ENCODE measurements around the gene IFNLR1. TPM values are rescaled to one million over a fixed set of nuclear protein-coding genes. Genes with fewer than 3 reads are reported as not detected.
"Not testable (repeated sequence)": the region's sequence is repeated elsewhere in the genome, so short reads cannot be mapped to it uniquely, and the experiment has no call there.

IFNLR1 gene
- total RNA-seq, 2 experiments from 2014 or later: 3.2 to 3.4 TPM

DNA sequence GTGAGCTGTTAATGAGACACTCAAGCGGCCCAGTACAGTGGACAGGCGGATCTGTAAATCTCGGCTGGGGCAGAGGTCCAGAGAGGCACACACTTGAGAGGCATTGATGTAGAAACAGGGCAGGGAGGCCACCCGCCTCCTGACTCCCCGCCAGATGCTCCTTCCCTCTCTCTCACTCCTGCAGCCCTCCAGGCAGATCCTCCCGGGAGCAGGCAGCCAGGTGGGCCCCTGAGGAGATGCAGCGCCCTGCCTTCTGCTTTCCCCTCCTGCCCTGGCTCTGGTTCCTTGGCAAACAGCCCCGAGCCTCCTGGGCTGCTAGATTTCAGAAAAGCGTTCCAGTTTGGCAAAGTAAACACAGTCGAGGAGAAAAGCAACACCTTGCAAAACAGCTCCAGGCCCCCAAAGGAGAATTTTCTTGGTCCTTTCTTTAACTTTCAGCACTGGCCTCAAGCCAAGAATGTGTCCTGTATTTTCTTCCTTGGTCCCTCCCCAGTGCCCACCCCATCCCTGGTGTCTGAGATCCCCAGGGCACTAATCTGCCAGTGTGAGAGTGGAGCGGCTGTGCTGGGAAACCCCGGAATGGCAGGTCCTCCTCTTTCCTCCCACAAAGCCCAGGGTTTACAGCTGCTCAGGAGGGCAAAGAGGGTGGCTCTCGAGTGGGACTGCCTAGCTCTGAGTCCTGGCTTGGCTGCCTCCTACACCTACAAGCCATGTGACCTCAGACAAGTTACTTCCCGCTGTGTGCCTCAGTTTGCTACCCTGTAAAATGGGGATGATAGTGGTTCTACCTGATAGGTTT, 29.4 kb upstream of the IFNLR1 start:
- DNase-seq: no peak
- no peaks in the 10 kb centered on the region for H3K9me3 Mint-ChIP-seq
- peaks cover 40% of the 10 kb centered on the region for H3K27me3 Mint-ChIP-seq
- H3K4me1 Mint-ChIP-seq: no peaks in the 10 kb centered on the region
- H3K4me3 Mint-ChIP-seq: no peak overlapping the region
- H3K27ac Mint-ChIP-seq: no peak overlapping the region
- no peaks in the 10 kb centered on the region for H3K36me3 Mint-ChIP-seq (ENCODE audit: low read depth)
- ChIA-PET CTCF (interaction anchor here (0.6 to 1.4 kb wide), 2 partner anchors 11 to 174 kb away, joined by 3 to 4 read pairs; no protein-coding TSS in a partner anchor), POLR2A (no interaction called here)

DNA sequence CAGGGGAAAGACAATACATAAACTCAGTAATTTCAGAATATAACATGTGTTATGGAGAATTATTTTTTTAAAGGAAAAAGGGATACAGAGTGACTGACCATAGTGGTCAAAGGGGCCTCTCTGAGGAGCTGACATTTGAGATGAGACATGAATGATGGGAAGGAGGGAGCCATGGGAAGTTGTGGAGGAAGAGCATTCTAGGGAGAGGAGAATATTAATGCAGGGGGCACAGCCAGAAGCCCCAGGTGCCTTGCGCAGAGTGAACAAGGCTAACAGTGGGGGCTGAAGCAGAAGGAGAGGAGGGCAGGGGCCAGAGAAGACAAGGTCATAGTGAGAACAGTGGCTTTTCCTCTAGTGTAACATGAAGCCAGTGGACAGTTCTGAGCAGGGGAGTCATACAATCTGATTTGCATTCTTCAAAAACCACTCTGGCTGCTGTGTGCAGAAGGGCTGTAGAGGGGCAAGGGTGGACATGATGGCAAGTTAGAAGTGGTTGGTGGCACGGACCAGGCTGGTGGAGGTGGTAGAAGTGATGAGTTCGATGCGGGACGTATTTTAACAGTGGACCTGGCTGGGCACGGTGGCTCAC, 28.2 kb upstream of the IFNLR1 start:
- Mint-ChIP-seq H3K27ac (no peak overlapping the region), H3K4me3 (no peak overlapping the region), H3K9me3 (peaks cover 6% of the 10 kb centered on the region), H3K27me3 (peaks cover 40% of the 10 kb centered on the region), H3K4me1 (no peaks in the 10 kb centered on the region), H3K36me3 (ENCODE audit: low read depth) (no peaks in the 10 kb centered on the region)
- DNase-seq: no peak
- ChIA-PET POLR2A (no interaction called here), CTCF (interaction anchor here (1.1 to 1.5 kb wide), 2 partner anchors 14 to 176 kb away, joined by 5 to 8 read pairs; no protein-coding TSS in a partner anchor)

DNA sequence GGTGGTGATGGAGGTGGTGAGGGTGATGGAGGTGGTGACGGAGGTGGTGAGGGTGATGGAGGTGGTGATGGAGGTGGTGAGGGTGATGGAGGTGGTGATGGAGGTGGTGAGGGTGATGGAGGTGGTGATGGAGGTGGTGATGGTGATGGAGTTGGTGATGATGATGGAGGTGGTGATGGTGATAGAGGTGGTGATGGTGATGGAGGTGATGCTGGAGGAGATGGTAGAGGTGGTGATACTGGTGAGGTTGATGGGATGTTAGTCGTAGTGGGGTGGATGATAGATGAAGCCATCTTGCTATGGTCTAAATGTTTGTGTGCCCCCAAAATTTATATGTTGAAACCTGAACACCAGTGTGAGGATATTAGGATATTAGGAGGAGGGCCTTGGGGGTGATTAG, 25.3 kb upstream of the IFNLR1 start:
- H3K9me3 Mint-ChIP-seq: peaks cover 6% of the 10 kb centered on the region
- H3K27me3 Mint-ChIP-seq: peaks cover 30% of the 10 kb centered on the region
- H3K4me1 Mint-ChIP-seq: no peaks in the 10 kb centered on the region
- no peaks in the 10 kb centered on the region for H3K36me3 Mint-ChIP-seq (ENCODE audit: low read depth)
- H3K27ac Mint-ChIP-seq: no peak overlapping the region
- ChIA-PET CTCF (no interaction called here), POLR2A (no interaction called here)
- no peak overlapping the region for H3K4me3 Mint-ChIP-seq
- no peak for DNase-seq

DNA sequence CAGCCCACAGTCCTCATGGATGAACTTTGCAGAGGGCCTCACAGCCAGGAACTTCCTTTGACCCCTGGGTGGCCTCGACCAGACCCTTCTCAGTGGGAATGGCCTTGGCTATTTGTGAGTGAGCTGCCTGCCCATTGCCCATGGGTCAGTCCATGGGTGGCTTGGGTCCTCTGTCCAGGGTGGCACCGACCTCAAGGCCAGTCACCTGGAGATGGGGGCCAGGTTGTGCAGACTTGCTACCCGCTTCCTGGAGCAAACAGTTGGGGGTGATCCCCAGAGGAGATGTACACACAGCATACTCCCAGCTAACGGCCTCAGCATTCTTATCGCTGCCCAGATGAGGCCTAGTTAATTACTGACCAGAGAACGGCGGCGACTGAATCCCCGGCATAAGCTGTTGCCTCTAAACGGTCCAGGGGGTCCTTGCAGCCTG, 23.1 kb upstream of the IFNLR1 start:
- CTCF ChIA-PET: interaction anchor here (1.6 to 1.8 kb wide), 2 partner anchors 11 to 181 kb away, joined by 3 to 8 read pairs; no protein-coding TSS in a partner anchor
- DNase-seq: no peak
- H3K9me3 Mint-ChIP-seq: peaks cover 6% of the 10 kb centered on the region
- no peak overlapping the region for H3K27ac Mint-ChIP-seq
- no peaks in the 10 kb centered on the region for H3K36me3 Mint-ChIP-seq (ENCODE audit: low read depth)
- no peak overlapping the region for H3K4me3 Mint-ChIP-seq
- H3K4me1 Mint-ChIP-seq: no peaks in the 10 kb centered on the region
- POLR2A ChIA-PET: no interaction called here
- peaks cover 13% of the 10 kb centered on the region for H3K27me3 Mint-ChIP-seq

DNA sequence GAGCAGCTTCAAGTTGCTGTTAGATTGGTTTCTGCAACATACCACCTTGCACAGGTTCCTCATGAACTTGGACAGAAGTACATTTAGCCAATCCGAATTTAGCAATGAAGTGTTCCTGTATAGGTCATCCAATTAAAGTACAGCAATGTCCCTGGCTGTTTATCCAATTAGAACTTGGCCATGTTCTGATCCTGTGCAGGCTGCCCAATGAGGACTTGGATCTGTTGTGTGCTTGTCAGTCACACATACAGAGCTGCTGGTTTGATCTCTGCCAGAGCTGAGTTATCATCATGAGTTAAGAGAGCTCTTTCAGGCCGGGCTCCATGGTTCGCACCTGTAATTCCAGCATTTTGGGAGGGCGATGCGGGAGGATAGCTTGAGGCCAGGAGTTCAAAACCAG, 22.0 kb upstream of the IFNLR1 start:
- H3K36me3 Mint-ChIP-seq (ENCODE audit: low read depth): no peaks in the 10 kb centered on the region
- ChIA-PET CTCF (interaction anchor here (1.8 kb wide), 1 partner anchor 10 kb away, joined by 8 read pairs; no protein-coding TSS in a partner anchor), POLR2A (no interaction called here)
- no peak overlapping the region for H3K27ac Mint-ChIP-seq
- no peak for DNase-seq
- peaks cover 6% of the 10 kb centered on the region for H3K9me3 Mint-ChIP-seq
- H3K27me3 Mint-ChIP-seq: peaks cover 4% of the 10 kb centered on the region
- no peaks in the 10 kb centered on the region for H3K4me1 Mint-ChIP-seq
- no peak overlapping the region for H3K4me3 Mint-ChIP-seq

DNA sequence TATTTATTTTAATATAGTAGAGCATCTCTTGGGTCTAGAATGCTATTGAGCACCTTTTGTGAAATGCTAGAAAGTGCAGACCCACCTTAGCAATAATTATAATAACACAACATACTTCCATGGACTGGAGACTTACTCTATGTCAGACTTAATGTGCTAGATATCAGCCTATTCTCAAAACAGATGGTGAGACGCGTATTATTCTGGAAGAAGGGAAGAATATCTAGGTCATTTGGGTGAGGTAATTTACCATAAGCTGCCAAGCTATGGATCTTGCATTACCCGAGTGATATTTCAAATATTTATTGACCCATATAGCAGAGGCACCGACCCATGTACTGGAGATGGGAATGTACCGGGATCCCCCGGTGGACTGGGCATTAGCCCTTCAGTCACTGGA, 20.6 kb upstream of the IFNLR1 start:
- Mint-ChIP-seq H3K4me1 (no peaks in the 10 kb centered on the region), H3K9me3 (peaks cover 6% of the 10 kb centered on the region), H3K4me3 (no peak overlapping the region), H3K36me3 (ENCODE audit: low read depth) (no peaks in the 10 kb centered on the region), H3K27me3 (no peaks in the 10 kb centered on the region), H3K27ac (no peak overlapping the region)
- ChIA-PET POLR2A (no interaction called here), CTCF (interaction anchor here (0.8 to 1.4 kb wide), 2 partner anchors 8 to 9 kb away, joined by 3 read pairs; no protein-coding TSS in a partner anchor)
- DNase-seq: no peak

DNA sequence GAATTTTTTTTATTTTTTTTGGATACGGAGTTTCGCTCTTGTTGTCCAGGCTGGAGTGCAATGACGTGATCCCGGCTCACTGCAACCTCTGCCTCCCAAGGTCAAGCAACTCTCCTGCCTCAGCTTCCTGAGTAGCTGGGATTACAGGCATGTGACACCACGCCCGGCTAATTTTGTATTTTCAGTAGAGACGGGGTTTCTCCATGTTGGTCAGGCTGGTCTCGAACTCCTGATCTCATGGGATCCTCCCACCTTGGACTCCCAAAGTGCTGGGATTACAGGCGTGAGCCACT, 20.3 kb upstream of the IFNLR1 start:
- H3K36me3 Mint-ChIP-seq (ENCODE audit: low read depth); DNase-seq; H3K27me3 Mint-ChIP-seq; POLR2A ChIA-PET; H3K4me3 Mint-ChIP-seq; H3K4me1 Mint-ChIP-seq; H3K27ac Mint-ChIP-seq; H3K9me3 Mint-ChIP-seq: not testable (repeated sequence)
- CTCF ChIA-PET: interaction anchor here (1.0 to 1.4 kb wide), 2 partner anchors 8 to 184 kb away, joined by 3 to 4 read pairs; no protein-coding TSS in a partner anchor

DNA sequence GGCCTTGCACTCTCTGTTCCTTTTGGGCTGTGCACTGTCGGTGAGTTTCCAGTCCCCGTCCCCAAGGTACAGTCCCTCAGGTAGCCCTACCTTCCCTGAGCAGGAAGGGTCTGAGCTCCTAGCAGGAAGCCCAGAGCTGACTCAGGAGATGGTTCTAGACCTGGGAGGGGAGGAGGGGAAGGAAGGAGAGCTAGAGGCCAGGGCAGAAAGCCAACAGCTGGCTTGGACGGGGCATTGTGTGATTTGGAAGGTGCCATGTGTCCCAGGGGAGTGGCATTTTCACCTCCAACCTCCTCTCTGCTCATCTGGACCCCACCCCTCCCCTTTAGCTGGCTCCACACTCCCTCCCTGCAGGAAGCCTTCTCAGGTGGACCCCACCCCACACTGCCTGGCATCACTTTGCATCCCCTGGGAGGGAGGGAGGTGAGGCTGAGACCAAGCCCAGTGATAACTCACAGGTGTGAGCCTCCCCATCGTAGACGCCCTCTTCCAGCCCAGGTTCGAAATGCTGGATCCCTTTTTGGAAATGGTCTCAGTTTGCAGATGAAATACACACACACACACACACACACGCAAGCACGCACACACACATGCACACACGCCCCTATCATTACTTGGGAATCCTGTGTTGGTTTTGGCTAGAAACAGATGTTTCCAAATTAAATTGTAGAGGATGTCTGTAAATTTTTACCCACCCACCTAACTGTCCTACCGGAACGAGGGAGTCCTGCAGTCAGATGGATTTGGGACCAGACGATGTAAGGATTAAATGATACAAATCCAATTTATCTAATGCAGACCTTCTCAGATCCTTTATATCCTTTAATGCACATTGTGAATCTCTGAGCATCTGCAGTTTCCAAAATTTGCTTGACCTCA, 19.7 kb upstream of the IFNLR1 start:
- CTCF ChIA-PET: interaction anchor here (1.0 to 1.4 kb wide), 2 partner anchors 7 to 185 kb away, joined by 3 to 4 read pairs; no protein-coding TSS in a partner anchor
- H3K4me1 Mint-ChIP-seq: peaks cover 2% of the 10 kb centered on the region

DNA sequence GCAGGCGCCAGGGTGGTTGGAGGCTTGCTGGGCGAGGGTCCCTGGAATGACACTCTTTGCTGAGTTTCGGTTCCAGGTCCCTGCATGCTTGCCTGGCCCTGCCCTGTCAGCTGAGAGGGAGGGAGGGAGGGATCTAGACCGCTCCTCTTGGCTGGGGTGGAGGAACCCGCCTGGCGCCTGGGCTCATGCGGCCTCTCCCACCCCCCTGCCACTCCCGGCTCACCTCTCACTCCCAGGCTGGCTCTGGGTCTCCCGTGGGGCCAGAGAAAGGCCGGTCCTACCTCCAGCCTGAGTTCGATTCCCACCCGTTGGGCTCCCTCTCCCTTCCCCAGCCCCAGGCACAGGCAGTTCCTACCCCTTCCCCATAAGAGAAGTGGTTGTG, 19.0 kb upstream of the IFNLR1 start:
- H3K27me3 Mint-ChIP-seq: no peaks in the 10 kb centered on the region
- POLR2A ChIA-PET: interaction anchor here (0.6 kb wide), 1 partner anchor 422 kb away, joined by 3 read pairs; no protein-coding TSS in a partner anchor

More for the DNA sequence above, 19.7 kb upstream of the IFNLR1 start:
- no peak overlapping the region for H3K27ac Mint-ChIP-seq
- no peak overlapping the region for H3K4me3 Mint-ChIP-seq
- H3K9me3 Mint-ChIP-seq: peaks cover 6% of the 10 kb centered on the region
- POLR2A ChIA-PET: no interaction called here
- H3K27me3 Mint-ChIP-seq: no peaks in the 10 kb centered on the region
- no peak for DNase-seq
- no peaks in the 10 kb centered on the region for H3K36me3 Mint-ChIP-seq (ENCODE audit: low read depth)

DNA sequence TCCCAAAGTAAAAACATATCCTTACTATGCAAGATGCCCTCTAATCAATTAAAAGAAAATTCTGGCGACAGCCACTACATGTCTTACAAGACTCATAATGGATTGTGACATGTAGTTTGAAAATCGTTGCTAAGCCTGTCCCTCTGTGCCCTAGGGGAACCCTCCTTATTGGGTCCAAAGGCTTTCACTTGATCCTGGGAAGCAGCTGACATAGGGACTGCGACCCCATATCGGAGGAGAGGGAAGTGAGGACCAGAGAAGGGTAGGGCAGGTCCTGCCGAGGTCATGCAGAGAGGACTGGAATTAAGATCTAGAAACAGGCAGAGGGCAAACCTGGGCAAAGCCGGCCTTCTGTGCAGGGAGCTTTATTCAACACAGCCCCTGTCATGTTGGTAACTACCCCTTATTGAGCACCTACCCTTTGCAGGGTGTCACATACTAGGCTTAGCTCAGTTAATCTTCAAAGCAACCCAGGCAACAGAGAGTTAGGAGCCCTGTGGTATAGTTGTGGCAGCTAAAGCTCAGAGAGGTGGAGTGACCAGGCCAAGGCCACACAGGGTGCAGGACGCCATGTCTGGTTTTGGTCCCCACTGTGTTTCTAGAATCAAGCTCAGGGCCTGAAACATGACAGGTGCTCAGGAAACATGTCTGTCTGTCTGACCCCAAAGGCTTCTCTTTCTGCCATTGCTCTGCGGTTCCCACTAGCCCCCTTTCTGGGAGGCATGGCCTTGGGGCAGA, 18.4 kb upstream of the IFNLR1 start:
- no peaks in the 10 kb centered on the region for H3K9me3 Mint-ChIP-seq
- CTCF ChIA-PET: interaction anchor here (0.6 to 1.1 kb wide), 3 partner anchors 185 to 302 kb away, joined by 3 read pairs; no protein-coding TSS in a partner anchor
- POLR2A ChIA-PET: interaction anchor here (0.6 kb wide), 1 partner anchor 423 kb away, joined by 3 read pairs; no protein-coding TSS in a partner anchor
- no peaks in the 10 kb centered on the region for H3K36me3 Mint-ChIP-seq (ENCODE audit: low read depth)
- H3K27ac Mint-ChIP-seq: no peak overlapping the region
- H3K27me3 Mint-ChIP-seq: no peaks in the 10 kb centered on the region
- H3K4me1 Mint-ChIP-seq: peaks cover 3% of the 10 kb centered on the region
- no peak for DNase-seq
- no peak overlapping the region for H3K4me3 Mint-ChIP-seq

More for the DNA sequence above, 19.0 kb upstream of the IFNLR1 start:
- H3K9me3 Mint-ChIP-seq: peaks cover 4% of the 10 kb centered on the region
- H3K36me3 Mint-ChIP-seq (ENCODE audit: low read depth): no peaks in the 10 kb centered on the region
- H3K4me1 Mint-ChIP-seq: peaks cover 3% of the 10 kb centered on the region
- H3K27ac Mint-ChIP-seq: no peak overlapping the region
- DNase-seq: no peak
- no peak overlapping the region for H3K4me3 Mint-ChIP-seq
- CTCF ChIA-PET: interaction anchor here (0.7 kb wide), 1 partner anchor 185 kb away, joined by 3 read pairs; no protein-coding TSS in a partner anchor

DNA sequence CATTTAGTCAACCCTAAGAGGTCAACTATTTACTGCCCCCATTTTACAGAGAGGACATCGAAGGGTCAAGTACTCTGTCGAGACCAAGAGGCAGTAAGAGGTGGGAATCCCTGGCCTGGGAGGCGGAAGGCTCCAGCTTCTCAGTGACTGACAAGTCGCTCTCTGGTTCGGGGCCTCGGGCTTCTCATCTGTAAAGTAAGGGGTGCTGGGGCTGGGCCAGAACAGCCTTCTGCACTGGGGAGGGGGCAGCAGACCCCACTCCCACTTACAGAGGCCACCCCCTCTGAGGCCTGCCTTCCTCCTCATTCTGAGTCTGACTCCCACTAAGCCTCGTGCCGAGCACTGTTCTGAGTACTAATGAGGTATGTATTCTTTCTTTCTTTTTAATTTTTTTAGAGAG, 17.0 kb upstream of the IFNLR1 start:
- no peak overlapping the region for H3K4me3 Mint-ChIP-seq
- ChIA-PET POLR2A (no interaction called here), CTCF (interaction anchor here (1.0 to 1.6 kb wide), 4 partner anchors 49 to 187 kb away, joined by 3 to 6 read pairs (median 4); no protein-coding TSS in a partner anchor)
- no peaks in the 10 kb centered on the region for H3K36me3 Mint-ChIP-seq (ENCODE audit: low read depth)
- H3K4me1 Mint-ChIP-seq: peaks cover 10% of the 10 kb centered on the region
- DNase-seq: no peak
- H3K9me3 Mint-ChIP-seq: no peaks in the 10 kb centered on the region
- no peak overlapping the region for H3K27ac Mint-ChIP-seq
- peaks cover 3% of the 10 kb centered on the region for H3K27me3 Mint-ChIP-seq

DNA sequence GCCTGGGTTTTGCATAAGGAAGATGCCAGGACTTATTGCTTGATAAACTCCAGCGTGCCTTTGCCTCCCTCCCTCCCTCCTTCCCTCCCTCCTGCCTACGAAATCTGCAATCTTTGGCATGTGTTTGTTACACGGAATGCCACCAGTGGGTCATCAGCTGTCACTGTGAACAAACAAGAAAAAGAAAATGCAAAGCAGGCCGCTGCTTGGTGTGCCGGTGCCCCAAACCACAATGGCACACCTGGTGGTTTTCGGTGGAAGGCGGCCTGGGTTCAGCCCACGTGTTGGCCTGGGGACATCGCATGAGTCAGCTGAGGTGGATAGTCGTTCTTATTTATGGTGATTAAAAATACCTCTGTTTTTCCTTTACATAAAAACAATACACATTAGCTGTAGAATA, 16.3 kb upstream of the IFNLR1 start:
- no peak for DNase-seq

More for the DNA sequence above, 16.3 kb upstream of the IFNLR1 start:
- Mint-ChIP-seq H3K36me3 (ENCODE audit: low read depth) (no peaks in the 10 kb centered on the region), H3K4me1 (peaks cover 10% of the 10 kb centered on the region), H3K27ac (no peak overlapping the region), H3K9me3 (no peaks in the 10 kb centered on the region), H3K27me3 (peaks cover 3% of the 10 kb centered on the region), H3K4me3 (no peak overlapping the region)
- POLR2A ChIA-PET: no interaction called here
- CTCF ChIA-PET: interaction anchor here (0.6 to 1.6 kb wide), 4 partner anchors 48 to 187 kb away, joined by 3 to 6 read pairs (median 4); no protein-coding TSS in a partner anchor

Measured in activated CD4-positive, alpha-beta T cell treated with anti-CD3 and anti-CD28 coated beads, Interleukin-2, amount 10 ng/mL, durations not matched to agents 7 days and 5 days (primary cell).